Liver (tissue), 9 donors: ENCODE measurements around the gene CABLES1. TPM values are rescaled to one million over a fixed set of nuclear protein-coding genes. Genes with fewer than 3 reads are reported as not detected.

Source experiments
- DNase-seq: peaks from one replicate; pipeline ENCODE4 v3.0.0-alpha.2; 2017; ENCODE audit warnings: low spot score
- H3K27ac ChIP-seq, 2 donors: one replicate each; pipeline ENCODE4 v1.7.0; 2013; ENCODE audit warnings: inconsistent platforms in 2 of 2, low read length in 2 of 2, control low read depth in 1 of 2, low read depth in 1 of 2, mild to moderate bottlenecking in 1 of 2
- H3K27me3 ChIP-seq, 4 donors: one replicate each; pipeline versions ENCODE4 v1.6.1 to v1.7.0; 2013; ENCODE audit warnings: low read length in 3 of 4, inconsistent platforms in 1 of 4, mild to moderate bottlenecking in 1 of 4, moderate library complexity in 1 of 4; ENCODE audit not compliant: control insufficient read depth in 4 of 4, insufficient read depth in 4 of 4
- H3K36me3 ChIP-seq, 4 donors: one replicate each; pipeline versions ENCODE4 v1.6.1 to v1.7.0; 2013; ENCODE audit warnings: low read length in 3 of 4, mild to moderate bottlenecking in 3 of 4, low read depth in 1 of 4, moderate library complexity in 1 of 4; ENCODE audit not compliant: control insufficient read depth in 4 of 4, insufficient read depth in 3 of 4
- H3K4me1 ChIP-seq, 4 donors: one replicate each; pipeline versions ENCODE4 v1.6.1 to v1.7.0; 2013; ENCODE audit warnings: low read length in 3 of 4, mild to moderate bottlenecking in 3 of 4, moderate library complexity in 1 of 4; ENCODE audit not compliant: control insufficient read depth in 4 of 4, insufficient read depth in 4 of 4
- H3K4me3 ChIP-seq, 3 donors: one replicate each; pipeline versions ENCODE4 v1.6.1 to v1.7.0; 2013; ENCODE audit warnings: low read length in 3 of 3, control low read depth in 1 of 3, low read depth in 1 of 3, mild to moderate bottlenecking in 1 of 3
- H3K9ac ChIP-seq, 2 donors: one replicate each; pipeline ENCODE4 v1.7.0; 2013; ENCODE audit warnings: low read length in 2 of 2, mild to moderate bottlenecking in 2 of 2, moderate library complexity in 2 of 2, control low read depth in 1 of 2, low read depth in 1 of 2
- H3K9me3 ChIP-seq, 4 donors: one replicate each; pipeline versions ENCODE4 v1.6.1 to v1.7.0; 2013; ENCODE audit warnings: low read length in 3 of 4; ENCODE audit not compliant: control insufficient read depth in 4 of 4
- FOXA1 ChIP-seq: IDR thresholded peaks from 2 replicates; pipeline ENCODE4 v1.6.1; 2016; ENCODE audit warnings: antibody characterized with exemption
- FOXA2 ChIP-seq: IDR thresholded peaks from 2 replicates; pipeline ENCODE4 v1.6.1; 2016; ENCODE audit warnings: antibody characterized with exemption
- GABPA ChIP-seq, 2 donors: IDR thresholded peaks in 1 of 2; conservative IDR thresholded peaks in 1 of 2; 2 replicates each; pipeline ENCODE4 v1.6.1; 2016; ENCODE audit warnings: antibody characterized with exemption in 2 of 2, mild to moderate bottlenecking in 1 of 2, moderate library complexity in 1 of 2
- HNF4A ChIP-seq, 2 donors: conservative IDR thresholded peaks; 2 replicates each; pipeline ENCODE4 v1.6.1; 2016; ENCODE audit warnings: antibody characterized with exemption in 2 of 2, mild to moderate bottlenecking in 2 of 2
- JUND ChIP-seq, 2 donors: IDR thresholded peaks; 2 replicates each; pipeline ENCODE4 v1.6.1; 2016; ENCODE audit warnings: antibody characterized with exemption in 2 of 2
- MAX ChIP-seq: IDR thresholded peaks from 2 replicates; pipeline ENCODE4 v1.6.1; 2016; ENCODE audit warnings: antibody characterized with exemption
- RAD21 ChIP-seq, 2 donors: IDR thresholded peaks; 2 replicates each; pipeline ENCODE4 v1.6.1; 2016; ENCODE audit warnings: antibody characterized with exemption in 2 of 2, mild to moderate bottlenecking in 2 of 2
- REST ChIP-seq: IDR thresholded peaks from 2 replicates; pipeline ENCODE4 v1.6.1; 2016; ENCODE audit warnings: antibody characterized with exemption, mild to moderate bottlenecking
- RXRA ChIP-seq, 2 donors: IDR thresholded peaks; 2 replicates each; pipeline ENCODE4 v1.6.1; 2017 to 2018; ENCODE audit warnings: antibody characterized with exemption in 2 of 2, mild to moderate bottlenecking in 1 of 2
- SP1 ChIP-seq: IDR thresholded peaks from 2 replicates; pipeline ENCODE4 v1.6.1; 2018; ENCODE audit warnings: antibody characterized with exemption, mild to moderate bottlenecking
- TAF1 ChIP-seq: conservative IDR thresholded peaks from 2 replicates; pipeline ENCODE4 v1.6.1; 2016; ENCODE audit warnings: antibody characterized with exemption, mild to moderate bottlenecking
- YY1 ChIP-seq: IDR thresholded peaks from 2 replicates; pipeline ENCODE4 v1.6.1; 2016; ENCODE audit warnings: antibody characterized with exemption, mild to moderate bottlenecking
- ZBTB33 ChIP-seq: IDR thresholded peaks from 2 replicates; pipeline ENCODE4 v1.6.1; 2016; ENCODE audit warnings: antibody characterized with exemption
- WGBS: extraction: QIAGEN DNeasy Blood & Tissue Kit; methylation state at CpG from one replicate; pipeline ENCODE4 v1.1.7; 2013; 5-methylcytosine and 5-hydroxymethylcytosine counted together
- polyA plus RNA-seq, 2 donors: library from polyadenylated mRNA; stranded (reverse) in 1 of 2; unstranded in 1 of 2; fragments of 200-250 nt in 1 of 2; fragments of >200 nt in 1 of 2; fragmentation: Nextera tagmentation in 1 of 2; extraction: Ambion mirVana in 1 of 2; gene quantifications; one replicate each; pipeline versions ENCODE4 v1.2.1 to v1.2.3, GENCODE V29; 2013 to 2015
- total RNA-seq, 2 donors: library from RNA; depleted of rRNA; stranded (reverse); fragments of >200 nt; gene quantifications; one replicate each; pipeline ENCODE4 v1.2.3, GENCODE V29; 2014
- TF ChIP-seq, protein P1 (sequence below): fragments of 150-350 bp; IDR thresholded peaks from 2 replicates; pipeline ENCODE4 v1.5.1; 2017; ENCODE audit warnings: improper control_type of control experiment, low read depth, low read length; ENCODE audit not compliant: missing input control
- TF ChIP-seq, protein P2 (sequence below): IDR thresholded peaks from 2 replicates; pipeline ENCODE4 v1.6.1; 2016; ENCODE audit warnings: antibody characterized with exemption
- donor health status: healthy.
- donor health status: healthy.
- donor health status: healthy.
- donor health status: healthy.
- donor health status: healthy.

Gene CABLES1
- total and polyA plus RNA-seq, 4 donors = 3.3 to 8.9 (median 4.5) TPM

- TF ChIP-seq REST = no peak
- TF ChIP-seq GABPA (IDR thresholded peaks at IDR 0.05 in 1 of 2, conservative IDR thresholded peaks at IDR 0.05 in 1 of 2) = no peak
- no peak for TF ChIP-seq SP1
- TF ChIP-seq HNF4A (conservative IDR thresholded peaks at IDR 0.05) = no peak
- no peak for TF ChIP-seq RAD21 (IDR thresholded peaks at IDR 0.05)
- no peak for TF ChIP-seq JUND (IDR thresholded peaks at IDR 0.05)
- TF ChIP-seq TAF1 = no peak
Observed at GRCh38 chr18:23173912-23174311, 38.6 kb downstream of the CABLES1 start (continued).

DNA sequence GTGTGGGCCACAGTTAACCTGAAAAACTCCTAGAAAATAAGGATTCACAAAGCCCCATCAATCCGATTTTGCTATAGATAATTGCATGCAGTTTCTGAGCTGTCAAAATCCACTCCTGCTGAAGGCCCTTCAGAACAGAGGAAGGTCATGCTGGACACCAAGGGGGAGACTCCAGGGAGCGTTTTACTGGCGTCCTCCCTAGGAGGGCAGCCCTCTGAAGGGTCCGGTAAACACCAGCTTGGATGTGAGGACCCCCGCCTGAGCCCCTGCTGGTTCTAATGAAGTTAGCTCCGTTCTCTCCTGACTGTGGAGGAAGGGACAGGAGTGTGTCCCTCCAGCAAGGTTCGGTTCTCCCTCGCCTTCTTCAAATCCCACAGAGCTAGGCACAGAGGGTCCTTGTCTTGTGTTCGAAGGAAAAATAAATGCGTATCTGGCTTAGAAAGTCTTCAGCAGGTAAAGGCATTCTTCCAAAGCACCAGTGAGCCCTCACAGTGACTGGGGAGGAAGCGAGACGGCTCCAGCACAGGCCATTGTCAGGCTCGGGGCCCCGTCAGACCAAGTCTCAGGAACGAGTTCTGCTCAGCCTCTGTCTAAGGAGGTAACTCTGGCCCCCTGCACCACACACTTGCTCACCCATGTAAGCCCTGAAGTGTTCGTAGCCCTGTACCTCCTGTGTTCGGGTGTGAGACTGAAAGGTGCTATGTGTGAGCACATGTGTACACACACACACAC lies 41.6 kb downstream of the CABLES1 start:
- H3K9ac ChIP-seq = no peak overlapping the region
- peaks cover 3 to 18% (median 11%) of the 10 kb centered on the region in 4 donors for H3K4me1 ChIP-seq
- 92% methylated on average over 17 of the region's 17 CpGs for WGBS
- TF ChIP-seq FOXA2 (no peak), SP1 (no peak), RAD21 (IDR thresholded peaks at IDR 0.05) (no peak), RXRA (IDR thresholded peaks at IDR 0.05) (no peak), HNF4A (conservative IDR thresholded peaks at IDR 0.05) (no peak), JUND (IDR thresholded peaks at IDR 0.05) (no peak), GABPA (IDR thresholded peaks at IDR 0.05 in 1 of 2, conservative IDR thresholded peaks at IDR 0.05 in 1 of 2) (no peak), MAX (no peak)
- TF ChIP-seq, protein P1, sequence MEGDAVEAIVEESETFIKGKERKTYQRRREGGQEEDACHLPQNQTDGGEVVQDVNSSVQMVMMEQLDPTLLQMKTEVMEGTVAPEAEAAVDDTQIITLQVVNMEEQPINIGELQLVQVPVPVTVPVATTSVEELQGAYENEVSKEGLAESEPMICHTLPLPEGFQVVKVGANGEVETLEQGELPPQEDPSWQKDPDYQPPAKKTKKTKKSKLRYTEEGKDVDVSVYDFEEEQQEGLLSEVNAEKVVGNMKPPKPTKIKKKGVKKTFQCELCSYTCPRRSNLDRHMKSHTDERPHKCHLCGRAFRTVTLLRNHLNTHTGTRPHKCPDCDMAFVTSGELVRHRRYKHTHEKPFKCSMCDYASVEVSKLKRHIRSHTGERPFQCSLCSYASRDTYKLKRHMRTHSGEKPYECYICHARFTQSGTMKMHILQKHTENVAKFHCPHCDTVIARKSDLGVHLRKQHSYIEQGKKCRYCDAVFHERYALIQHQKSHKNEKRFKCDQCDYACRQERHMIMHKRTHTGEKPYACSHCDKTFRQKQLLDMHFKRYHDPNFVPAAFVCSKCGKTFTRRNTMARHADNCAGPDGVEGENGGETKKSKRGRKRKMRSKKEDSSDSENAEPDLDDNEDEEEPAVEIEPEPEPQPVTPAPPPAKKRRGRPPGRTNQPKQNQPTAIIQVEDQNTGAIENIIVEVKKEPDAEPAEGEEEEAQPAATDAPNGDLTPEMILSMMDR = no peak
- no peaks in the 10 kb centered on the region for H3K27me3 ChIP-seq
- no peak for DNase-seq
- no peak overlapping the region for H3K4me3 ChIP-seq
- no peaks in the 10 kb centered on the region for H3K36me3 ChIP-seq
- no peaks in the 10 kb centered on the region for H3K9me3 ChIP-seq
- H3K27ac ChIP-seq = no peak overlapping the region

- 87% methylated on average over 13 of the region's 13 CpGs for WGBS
- no peak for TF ChIP-seq FOXA2
- no peak for TF ChIP-seq RAD21 (IDR thresholded peaks at IDR 0.05)
- TF ChIP-seq ZBTB33 = no peak
- TF ChIP-seq TAF1 = no peak
- TF ChIP-seq REST = no peak
- TF ChIP-seq JUND (IDR thresholded peaks at IDR 0.05) = no peak
- no peak for TF ChIP-seq RXRA (IDR thresholded peaks at IDR 0.05)
- no peak for TF ChIP-seq YY1
- no peak for TF ChIP-seq FOXA1
- TF ChIP-seq MAX = no peak
- no peak for TF ChIP-seq GABPA (IDR thresholded peaks at IDR 0.05 in 1 of 2, conservative IDR thresholded peaks at IDR 0.05 in 1 of 2)
- TF ChIP-seq, protein P2, sequence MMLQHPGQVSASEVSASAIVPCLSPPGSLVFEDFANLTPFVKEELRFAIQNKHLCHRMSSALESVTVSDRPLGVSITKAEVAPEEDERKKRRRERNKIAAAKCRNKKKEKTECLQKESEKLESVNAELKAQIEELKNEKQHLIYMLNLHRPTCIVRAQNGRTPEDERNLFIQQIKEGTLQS = no peak
- TF ChIP-seq SP1 = no peak
Observed at GRCh38 chr18:23177433-23178072, 42.3 kb downstream of the CABLES1 start.

More at GRCh38 chr18:23177433-23178072, 42.3 kb downstream of the CABLES1 start:
- Histone ChIP-seq H3K9ac (no peak overlapping the region), H3K4me1 (peaks cover 3 to 18% (median 11%) of the 10 kb centered on the region in 4 donors), H3K4me3 (no peak overlapping the region), H3K27me3 (no peaks in the 10 kb centered on the region), H3K27ac (no peak overlapping the region), H3K36me3 (no peaks in the 10 kb centered on the region), H3K9me3 (no peaks in the 10 kb centered on the region)
- DNase-seq = no peak
